IPS-20b (cell line): ENCODE data around the gene UNC5A.

ENCODE experiments used
- H3K27ac ChIP-seq: one replicate; pipeline ENCODE4 v1.5.1; 2013; ENCODE audit warnings: low read length
- H3K27me3 ChIP-seq: 2 replicates; pipeline ENCODE4 v1.6.1; 2013; ENCODE audit warnings: mild to moderate bottlenecking, low read length, inconsistent platforms; ENCODE audit not compliant: insufficient read depth
- H3K36me3 ChIP-seq: 2 replicates; pipeline ENCODE4 v1.6.1; 2013; ENCODE audit warnings: low read depth, mild to moderate bottlenecking, inconsistent platforms, low read length, moderate library complexity; ENCODE audit not compliant: insufficient read depth
- H3K4me1 ChIP-seq: 2 replicates; pipeline ENCODE4 v1.6.1; 2013; ENCODE audit warnings: mild to moderate bottlenecking, control low read depth, inconsistent platforms, low read length, moderate library complexity; ENCODE audit not compliant: insufficient read depth
- H3K4me3 ChIP-seq: 2 replicates; pipeline ENCODE4 v1.5.1; 2013; ENCODE audit warnings: mild to moderate bottlenecking, low read length, inconsistent platforms
- H3K9ac ChIP-seq: 2 replicates; pipeline ENCODE4 v1.6.1; 2013; ENCODE audit warnings: low read depth, mild to moderate bottlenecking, inconsistent platforms, low read length, moderate library complexity
- H3K9me3 ChIP-seq: 2 replicates; pipeline ENCODE4 v1.6.1; 2013; ENCODE audit warnings: mild to moderate bottlenecking, low read depth, low read length, inconsistent platforms; ENCODE audit not compliant: insufficient read depth

UNC5A gene

DNA sequence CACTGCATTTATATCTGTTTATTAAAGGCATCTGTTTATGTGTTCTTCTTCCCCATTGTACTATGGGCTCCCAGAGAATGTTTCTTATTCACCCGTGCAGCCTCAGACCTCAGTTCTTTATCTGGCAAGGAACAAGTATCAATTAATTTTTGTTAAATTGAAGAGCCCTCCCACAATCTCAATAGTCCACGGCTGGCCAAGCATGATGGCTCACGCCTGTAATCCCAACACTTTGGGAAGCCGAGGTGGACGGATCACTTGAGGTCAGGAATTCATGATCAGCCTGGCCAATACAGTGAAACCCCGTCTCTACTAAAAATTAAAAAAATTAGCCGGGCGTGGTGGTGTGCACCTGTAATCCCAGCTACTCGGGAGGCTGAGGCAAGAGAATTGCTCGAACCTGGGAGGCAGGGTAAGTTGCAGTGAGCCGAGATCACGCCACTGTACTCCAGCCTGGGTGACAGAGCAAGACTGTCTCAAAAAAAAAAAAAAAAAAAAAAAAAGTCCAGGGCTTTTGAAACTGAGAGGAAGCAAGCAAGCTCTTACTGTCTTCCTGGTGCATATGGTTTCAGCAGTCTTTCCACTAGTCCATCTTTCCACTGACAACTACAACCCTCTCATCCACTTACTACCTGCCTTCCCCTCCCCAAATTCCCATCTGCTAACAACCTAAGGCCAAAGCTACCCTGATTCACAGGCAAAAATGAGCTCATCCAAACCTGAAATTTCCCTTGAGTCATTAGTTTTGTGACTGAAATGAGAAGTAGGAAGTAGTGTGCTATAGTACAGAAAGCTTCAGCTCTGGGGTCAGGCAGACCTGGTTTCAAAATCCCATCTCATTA is 91.1 kb downstream of the UNC5A start:
- Histone ChIP-seq H3K9me3 (no peaks in the 10 kb centered on the region), H3K27ac (no peak overlapping the region), H3K4me3 (no peak overlapping the region), H3K27me3 (no peaks in the 10 kb centered on the region), H3K4me1 (no peaks in the 10 kb centered on the region), H3K9ac (no peak overlapping the region), H3K36me3 (peaks cover 49% of the 10 kb centered on the region)

DNA sequence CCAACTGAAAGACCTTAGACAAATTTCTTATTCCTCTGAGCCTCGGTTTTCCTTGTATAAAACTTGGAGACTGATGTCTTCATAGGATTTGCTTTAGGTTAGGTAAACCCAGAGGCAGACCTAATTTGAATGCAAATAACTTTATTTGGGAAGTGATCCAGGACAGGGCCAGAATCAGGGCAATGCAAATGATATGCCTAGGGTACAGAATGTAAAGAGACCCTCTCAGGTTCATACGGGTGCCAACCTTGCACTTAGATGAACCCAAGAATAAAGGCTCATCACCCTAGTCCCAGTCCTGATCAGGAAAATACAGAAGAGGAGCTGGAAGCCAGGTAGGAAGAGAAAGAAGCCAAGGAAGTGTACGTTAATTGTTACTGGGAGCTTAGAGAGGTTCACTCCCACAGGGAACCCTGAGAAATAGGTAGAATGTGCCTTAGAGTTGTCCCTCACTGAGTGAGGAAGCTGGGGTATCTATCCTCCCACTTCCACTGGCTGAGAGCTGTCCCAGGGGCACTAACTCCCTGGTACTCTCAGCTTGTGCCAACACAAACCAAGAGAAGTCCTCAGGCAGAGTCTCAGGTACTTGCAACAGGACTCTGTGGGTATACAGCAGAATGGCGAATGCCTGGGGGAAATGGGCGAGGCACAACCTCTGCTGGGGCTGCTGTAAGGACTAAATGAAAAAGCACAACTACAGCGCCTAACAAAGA is 91.9 kb downstream of the UNC5A start:
- Histone ChIP-seq H3K36me3 (peaks cover 56% of the 10 kb centered on the region), H3K9ac (no peak overlapping the region), H3K4me1 (no peaks in the 10 kb centered on the region), H3K4me3 (no peak overlapping the region), H3K9me3 (no peaks in the 10 kb centered on the region), H3K27ac (no peak overlapping the region), H3K27me3 (no peaks in the 10 kb centered on the region)

DNA sequence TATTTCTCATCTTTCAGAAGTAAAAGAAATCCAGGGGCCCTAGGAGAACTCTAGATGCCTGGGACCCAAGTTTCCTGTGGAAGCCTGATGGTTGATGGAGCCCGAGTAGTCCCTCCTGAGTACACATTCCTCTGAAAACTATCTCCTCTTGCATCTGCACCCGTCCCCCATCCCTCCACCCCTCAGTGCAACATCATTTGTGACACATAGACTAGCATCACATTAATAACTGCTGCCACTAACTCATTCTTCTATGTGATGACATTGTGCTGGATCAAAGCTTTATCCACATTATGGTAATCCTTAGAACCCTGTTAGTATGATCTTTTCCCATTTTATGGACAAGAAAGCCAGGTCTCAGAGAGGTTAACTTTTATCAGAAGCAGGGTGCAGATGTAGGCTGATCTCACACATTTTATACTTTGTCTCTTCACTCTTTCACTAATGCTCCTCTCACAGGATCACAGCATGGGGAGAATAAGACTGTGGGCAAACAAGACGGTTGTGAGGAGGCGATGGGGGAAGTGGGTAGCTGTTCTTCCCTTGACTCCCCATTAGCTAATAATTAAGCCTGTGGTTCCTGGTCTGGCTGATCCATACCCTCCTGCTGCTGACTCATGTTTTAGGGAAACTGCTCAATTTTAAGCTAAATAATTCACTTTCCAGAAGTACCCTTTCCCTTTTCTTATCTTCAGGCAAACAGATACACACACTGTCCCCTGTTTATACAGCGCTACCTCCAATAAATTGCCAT is 92.7 kb downstream of the UNC5A start:
- no peaks in the 10 kb centered on the region for H3K4me1 ChIP-seq
- no peaks in the 10 kb centered on the region for H3K27me3 ChIP-seq
- no peak overlapping the region for H3K4me3 ChIP-seq
- no peak overlapping the region for H3K9ac ChIP-seq
- H3K9me3 ChIP-seq, result no peaks in the 10 kb centered on the region
- peaks cover 65% of the 10 kb centered on the region for H3K36me3 ChIP-seq
- H3K27ac ChIP-seq, result no peak overlapping the region

DNA sequence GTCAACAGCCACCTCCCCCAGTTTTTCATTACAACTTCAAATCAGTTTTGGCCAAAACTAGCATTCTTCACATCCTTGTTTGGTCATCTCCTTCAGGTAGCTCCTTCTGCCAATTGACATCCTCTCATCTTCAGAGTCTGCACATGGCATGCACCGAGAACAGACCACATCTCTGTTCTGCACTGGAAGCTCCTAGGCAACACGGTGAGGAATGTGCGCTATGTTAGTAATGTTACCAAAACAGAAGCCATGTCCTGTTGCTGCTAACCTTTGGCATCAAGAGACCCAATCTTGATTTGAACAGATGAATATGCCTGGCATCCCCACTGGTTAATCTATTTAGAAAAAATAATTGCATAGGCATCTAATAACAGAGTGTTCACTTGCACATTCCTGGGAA is 93.9 kb downstream of the UNC5A start:
- Histone ChIP-seq H3K4me3 (no peak overlapping the region), H3K9ac (no peak overlapping the region), H3K36me3 (peaks cover 76% of the 10 kb centered on the region), H3K9me3 (no peaks in the 10 kb centered on the region), H3K27me3 (no peaks in the 10 kb centered on the region), H3K4me1 (no peaks in the 10 kb centered on the region), H3K27ac (no peak overlapping the region)

DNA sequence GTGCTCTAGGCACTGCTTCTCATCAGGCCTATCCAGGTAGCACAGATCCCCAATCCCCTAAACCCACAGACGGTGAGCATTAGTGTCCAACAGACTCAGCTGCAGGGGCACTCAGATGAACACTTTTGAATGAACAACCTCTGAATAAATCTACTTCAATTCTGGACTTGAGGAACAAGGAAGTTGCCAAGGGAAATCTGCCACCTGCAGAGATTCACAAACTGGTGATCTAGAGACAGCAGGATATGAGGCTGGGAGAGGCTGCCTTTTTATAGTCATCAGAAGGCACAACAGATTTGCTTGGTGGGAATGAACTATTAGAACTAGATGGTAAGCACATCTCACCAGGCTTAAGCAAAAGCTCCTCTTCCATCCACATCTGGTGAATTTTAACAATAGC is 95.8 kb downstream of the UNC5A start:
- Histone ChIP-seq H3K9me3 (no peaks in the 10 kb centered on the region), H3K9ac (no peak overlapping the region), H3K27ac (no peak overlapping the region), H3K4me1 (no peaks in the 10 kb centered on the region), H3K4me3 (no peak overlapping the region), H3K36me3 (peaks cover 90% of the 10 kb centered on the region), H3K27me3 (no peaks in the 10 kb centered on the region)

DNA sequence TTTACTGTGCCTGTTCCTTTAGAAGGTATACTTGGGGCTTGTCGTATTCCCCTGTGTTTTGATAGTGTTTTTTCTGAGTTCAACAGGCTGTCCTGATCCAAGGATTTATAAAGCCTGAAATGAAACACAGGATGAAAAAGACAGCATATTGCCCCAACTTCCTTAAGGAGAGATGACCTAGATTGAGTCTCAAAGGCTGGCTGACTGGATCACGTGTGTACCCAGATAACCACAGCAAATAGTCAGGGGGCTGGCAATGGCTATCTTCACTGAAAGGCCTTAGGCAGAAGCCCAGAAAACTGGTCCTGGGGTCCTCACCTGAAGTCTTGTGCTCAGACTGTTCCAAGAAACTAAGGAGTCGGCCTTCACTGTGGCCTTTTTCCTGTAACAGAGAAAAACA is 96.4 kb downstream of the UNC5A start:
- Histone ChIP-seq H3K27me3 (no peaks in the 10 kb centered on the region), H3K4me3 (no peak overlapping the region), H3K4me1 (no peaks in the 10 kb centered on the region)

DNA sequence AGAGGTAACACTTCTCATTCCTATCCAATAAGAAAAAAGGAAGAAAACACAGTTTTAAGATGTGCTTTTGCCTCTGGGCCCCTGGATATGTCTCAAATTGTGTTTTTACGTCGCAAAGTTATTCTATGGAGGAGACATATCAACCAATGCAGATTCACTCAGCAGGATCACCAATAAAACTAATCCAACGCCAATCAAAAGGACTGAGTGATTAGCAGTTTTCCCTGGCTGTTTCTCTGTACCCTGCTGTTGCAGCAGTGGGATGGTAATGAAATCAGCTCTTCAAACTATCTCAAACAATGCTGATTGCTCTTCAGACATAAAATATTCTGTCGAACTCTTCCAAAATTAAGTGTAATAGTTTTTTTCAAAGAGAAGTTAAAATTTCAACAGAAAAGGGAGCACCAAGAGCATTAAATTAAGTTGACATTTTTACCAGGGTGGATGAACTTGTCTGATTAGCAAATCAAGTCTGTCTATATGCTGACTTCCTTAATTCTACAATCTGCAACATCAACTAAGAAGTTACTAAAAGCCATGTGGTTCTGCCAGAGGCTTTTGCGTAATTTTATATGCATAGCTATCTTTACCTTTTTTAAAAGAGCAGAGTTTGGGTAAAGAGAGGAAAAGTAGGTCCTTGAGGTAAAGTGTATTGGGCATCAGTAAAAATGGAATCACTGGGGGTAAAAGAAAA is 98.5 kb downstream of the UNC5A start:
- no peak overlapping the region for H3K27ac ChIP-seq
- H3K36me3 ChIP-seq, result peaks cover 67% of the 10 kb centered on the region

More for the DNA sequence above, 96.4 kb downstream of the UNC5A start:
- Histone ChIP-seq H3K27ac (no peak overlapping the region), H3K9me3 (no peaks in the 10 kb centered on the region), H3K36me3 (peaks cover 88% of the 10 kb centered on the region), H3K9ac (no peak overlapping the region)

DNA sequence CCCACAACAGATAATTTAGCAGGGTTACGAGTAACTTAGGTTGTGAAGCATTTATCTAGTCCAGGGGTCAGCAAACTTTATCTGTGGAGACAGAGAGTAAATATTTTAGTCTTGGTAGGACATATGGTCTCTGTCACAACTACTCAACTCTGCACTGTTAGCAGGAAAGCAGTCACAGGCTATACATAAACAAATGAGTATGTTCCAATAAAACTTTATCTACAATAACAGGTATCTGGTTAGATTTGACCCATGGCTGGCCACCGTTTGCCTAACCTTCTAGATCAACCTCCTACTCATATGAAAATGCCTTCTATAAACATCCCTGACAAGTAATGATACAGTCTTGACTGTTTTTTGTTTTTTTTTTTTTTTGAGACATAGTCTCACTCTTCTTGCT is 101.8 kb downstream of the UNC5A start:
- Histone ChIP-seq H3K36me3 (peaks cover 35% of the 10 kb centered on the region), H3K4me1 (no peaks in the 10 kb centered on the region), H3K9ac (no peak overlapping the region), H3K4me3 (no peak overlapping the region), H3K9me3 (no peaks in the 10 kb centered on the region), H3K27ac (no peak overlapping the region), H3K27me3 (no peaks in the 10 kb centered on the region)

More for the DNA sequence above, 98.5 kb downstream of the UNC5A start:
- H3K9me3 ChIP-seq, result no peaks in the 10 kb centered on the region
- no peak overlapping the region for H3K4me3 ChIP-seq
- H3K4me1 ChIP-seq, result no peaks in the 10 kb centered on the region
- H3K9ac ChIP-seq, result no peak overlapping the region
- H3K27me3 ChIP-seq, result no peaks in the 10 kb centered on the region

DNA sequence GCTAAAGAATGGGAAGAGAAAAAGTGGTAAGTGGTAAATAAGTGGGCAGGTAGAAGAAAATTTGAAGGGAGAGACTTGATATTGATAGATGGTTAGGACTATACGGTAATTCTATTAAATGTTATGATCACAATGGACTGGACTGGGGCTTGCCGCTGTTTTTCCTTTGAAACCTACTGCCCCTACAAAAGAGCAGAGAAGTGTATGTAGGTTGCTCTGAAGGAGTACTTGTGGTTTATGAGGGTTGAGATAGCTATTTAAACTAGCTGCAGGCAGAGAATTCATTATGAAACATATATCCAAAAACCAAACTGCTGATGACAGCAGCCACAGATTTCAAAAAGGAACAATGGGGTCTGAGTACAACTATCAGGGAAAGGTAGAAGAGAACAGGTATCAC is 105.5 kb downstream of the UNC5A start:
- no peaks in the 10 kb centered on the region for H3K9me3 ChIP-seq
- no peaks in the 10 kb centered on the region for H3K4me1 ChIP-seq
- peaks cover 12% of the 10 kb centered on the region; the same call in 1 of the 2 replicates for H3K36me3 ChIP-seq
- no peak overlapping the region for H3K27ac ChIP-seq
- no peaks in the 10 kb centered on the region for H3K27me3 ChIP-seq
- H3K9ac ChIP-seq, result no peak overlapping the region
- no peak overlapping the region for H3K4me3 ChIP-seq

DNA sequence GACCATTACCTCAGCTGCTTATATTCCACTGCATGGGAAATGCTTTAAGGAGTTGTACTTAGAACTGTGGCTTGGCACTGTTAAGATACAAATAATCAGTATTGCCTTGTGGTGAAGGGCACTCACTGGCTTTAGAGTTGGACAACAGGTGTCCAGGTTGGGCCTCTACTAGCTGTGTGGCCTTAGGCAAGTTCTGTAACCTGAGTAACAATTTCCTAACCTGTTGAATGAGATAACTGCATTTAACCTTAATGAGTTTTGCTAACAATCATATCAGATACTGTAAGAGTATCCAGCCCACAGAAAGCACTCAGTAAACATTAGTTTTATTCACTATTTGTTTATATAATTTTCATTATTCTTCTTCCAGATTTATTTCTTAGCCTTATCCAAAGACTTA is 106.0 kb downstream of the UNC5A start:
- Histone ChIP-seq H3K9me3 (no peaks in the 10 kb centered on the region), H3K4me3 (no peak overlapping the region), H3K27ac (no peak overlapping the region), H3K27me3 (no peaks in the 10 kb centered on the region), H3K9ac (no peak overlapping the region), H3K4me1 (no peaks in the 10 kb centered on the region), H3K36me3 (peaks cover 12% of the 10 kb centered on the region; the same call in 1 of the 2 replicates)

DNA sequence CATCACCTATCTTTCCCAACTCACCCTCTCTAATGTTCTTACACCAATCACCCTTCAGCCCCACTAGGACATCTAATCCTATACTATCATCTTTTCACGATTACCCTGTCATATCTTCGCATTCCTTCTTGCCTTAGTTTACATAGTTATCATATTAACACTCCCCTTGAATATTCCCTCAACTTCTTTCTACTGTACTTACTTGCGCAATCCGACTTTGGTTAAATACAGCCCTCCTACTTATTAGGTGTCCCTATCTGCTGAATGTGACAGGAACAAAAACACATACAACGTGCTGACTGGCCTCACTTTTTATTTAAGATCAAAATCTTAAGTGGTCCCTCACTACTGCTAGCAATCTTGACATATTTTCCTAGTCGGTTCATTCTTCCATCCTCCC is 108.3 kb downstream of the UNC5A start:
- Histone ChIP-seq H3K27ac (no peak overlapping the region), H3K36me3 (peaks cover 12% of the 10 kb centered on the region; the same call in 1 of the 2 replicates), H3K27me3 (no peaks in the 10 kb centered on the region), H3K4me3 (no peak overlapping the region), H3K9me3 (no peaks in the 10 kb centered on the region), H3K9ac (no peak overlapping the region), H3K4me1 (no peaks in the 10 kb centered on the region)
